GM19452 (cell line): ENCODE measurements around the gene CRISP3.
"Not testable (repeated sequence)": the region's sequence is repeated elsewhere in the genome, so short reads cannot be mapped to it uniquely, and the experiment has no call there.

Source experiments
- ATAC-seq: cut with Tn5 transposase; IDR thresholded peaks from one replicate; pipeline ENCODE4 v1.9.1; 2021; ENCODE audit not compliant: unreplicated experiment

Gene CRISP3

DNA sequence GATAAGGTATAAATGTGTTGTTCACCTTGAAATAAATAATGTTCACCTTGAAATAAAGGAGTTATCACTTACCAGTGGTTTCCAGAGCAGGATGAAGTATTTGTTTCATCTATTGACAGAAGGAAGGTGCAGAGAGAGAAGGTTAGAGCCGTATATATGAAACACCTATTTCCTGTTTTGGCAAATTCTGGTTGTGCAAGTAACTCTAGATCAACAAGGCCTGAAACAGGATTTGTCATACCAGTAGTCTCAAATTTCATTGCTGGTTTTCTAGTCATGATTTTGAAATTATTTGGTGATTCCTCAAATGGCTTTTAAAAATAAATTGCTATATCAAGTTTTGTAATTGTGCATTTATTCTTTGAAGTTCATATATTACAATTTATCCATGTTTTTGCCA, at the start of gene CRISP3:
CRISP3 (minus strand) TSS at position 130 of the 400 bp plus-strand sequence; CDS start at position 109, 21 bp downstream.
- no peak for ATAC-seq

DNA sequence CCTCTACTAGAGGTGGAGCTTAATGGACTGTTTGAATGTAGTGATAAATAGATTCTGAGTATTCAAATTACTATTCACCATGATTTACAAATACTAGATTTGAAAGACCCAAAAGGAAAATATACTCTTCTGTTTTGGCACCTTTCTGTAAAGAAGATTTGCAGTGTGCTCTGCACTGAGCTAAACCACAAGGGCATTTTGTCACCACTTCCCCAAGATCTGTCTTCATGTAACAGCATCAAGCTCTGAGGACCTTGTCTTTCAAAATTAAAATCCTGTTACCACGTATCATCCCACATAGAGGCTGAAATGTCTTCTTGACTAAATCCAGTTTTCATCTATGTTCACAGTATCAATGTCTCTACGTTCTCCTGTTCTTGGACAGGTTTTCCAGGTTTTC, 46.2 kb upstream of the CRISP3 start:
- no peak for ATAC-seq

GRCh38 chr6:49787176-49787575, 43.0 kb upstream of the CRISP3 start, which contains the start of gene PGK2:
Gene PGK2 (minus strand): TSS chr6:49787285. CDS start chr6:49787187, 98 bp downstream.
- ATAC-seq = no peak

DNA sequence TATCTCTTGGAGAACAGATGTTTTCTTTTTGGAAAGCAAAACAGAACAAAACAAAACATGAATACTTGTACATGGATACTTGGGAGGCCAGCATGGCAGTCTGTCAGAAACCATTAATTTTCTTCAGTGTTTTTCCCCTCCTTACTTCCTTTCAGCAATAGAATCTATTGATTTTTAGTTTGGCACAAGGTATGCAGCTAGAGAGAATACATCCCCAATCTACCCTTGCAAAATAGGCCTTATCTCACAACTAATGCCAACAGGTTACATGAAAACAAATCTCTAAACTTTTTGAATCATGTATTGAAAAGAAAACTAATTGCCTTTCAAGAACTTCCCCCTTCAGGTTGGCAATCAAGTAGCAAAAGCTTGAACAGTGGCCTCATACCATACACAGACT, 40.1 kb upstream of the CRISP3 start:
- no peak for ATAC-seq

GRCh38 chr6:49782725-49783124, 38.5 kb upstream of the CRISP3 start:
- ATAC-seq = no peak

DNA sequence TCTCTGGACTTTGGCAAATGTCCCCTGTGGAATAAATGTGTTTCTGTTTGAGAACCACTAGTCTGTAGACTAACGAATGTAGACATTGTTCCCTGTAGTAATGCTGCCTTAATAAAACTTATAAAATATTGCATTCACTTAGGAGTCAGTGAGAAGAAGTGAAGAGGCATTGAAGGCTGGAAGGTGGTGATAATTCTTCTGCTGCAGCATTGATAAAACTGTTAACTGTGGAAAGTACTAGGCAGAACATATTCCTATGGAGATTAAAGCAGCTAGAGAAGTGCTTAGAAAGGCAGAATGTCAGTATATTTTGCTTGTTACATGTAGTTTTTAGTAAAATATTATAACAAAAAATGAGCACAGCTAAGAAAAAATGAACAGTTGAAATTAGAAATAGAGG, 38.1 kb upstream of the CRISP3 start:
- ATAC-seq = no peak

DNA sequence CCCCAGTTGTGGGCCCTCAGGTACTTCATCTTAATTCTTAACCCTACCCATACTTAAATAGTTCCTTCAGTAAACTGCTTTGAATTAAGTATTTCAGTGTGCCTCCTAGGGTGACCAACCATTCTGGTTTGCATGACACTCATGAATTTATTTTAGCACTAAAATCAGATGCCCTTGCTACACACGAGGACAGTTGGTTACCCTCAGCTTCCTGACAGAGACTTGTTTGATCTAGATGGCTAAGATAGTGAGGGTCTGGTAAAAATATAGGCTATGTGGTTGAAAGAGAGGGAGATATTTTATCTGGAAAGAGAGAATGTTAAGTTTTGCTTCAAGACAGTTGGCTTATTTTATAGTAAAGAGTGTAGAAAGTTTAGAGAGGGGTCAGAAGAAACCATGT, 32.3 kb upstream of the CRISP3 start:
- ATAC-seq = no peak

- ATAC-seq = no peak
Observed at GRCh38 chr6:49775043-49775442, 30.9 kb upstream of the CRISP3 start.

DNA sequence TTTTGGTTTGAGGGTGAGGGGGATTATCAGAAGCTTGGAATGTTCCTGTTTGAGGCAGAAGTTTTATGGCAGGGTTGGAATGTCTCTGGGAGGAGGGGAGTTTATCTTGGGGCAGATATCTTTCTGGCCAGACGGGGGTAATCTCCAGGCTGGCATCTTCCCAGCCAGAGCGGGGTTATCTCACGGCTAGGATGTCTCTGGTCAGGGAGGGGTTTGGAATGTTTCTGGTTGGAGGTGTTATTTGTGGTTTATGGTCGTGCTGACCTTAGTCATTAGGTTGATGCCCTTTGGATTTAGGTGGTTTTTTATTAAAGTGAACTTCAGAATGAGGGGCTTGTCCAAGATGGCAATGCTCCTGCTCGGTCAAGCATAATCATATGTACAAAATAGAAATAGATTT, 28.1 kb upstream of the CRISP3 start:
- no peak for ATAC-seq

- ATAC-seq = no peak
Observed at GRCh38 chr6:49766762-49767161, 22.6 kb upstream of the CRISP3 start.

GRCh38 chr6:49764571-49765236, 20.5 kb upstream of the CRISP3 start:
- ATAC-seq = no peak

DNA sequence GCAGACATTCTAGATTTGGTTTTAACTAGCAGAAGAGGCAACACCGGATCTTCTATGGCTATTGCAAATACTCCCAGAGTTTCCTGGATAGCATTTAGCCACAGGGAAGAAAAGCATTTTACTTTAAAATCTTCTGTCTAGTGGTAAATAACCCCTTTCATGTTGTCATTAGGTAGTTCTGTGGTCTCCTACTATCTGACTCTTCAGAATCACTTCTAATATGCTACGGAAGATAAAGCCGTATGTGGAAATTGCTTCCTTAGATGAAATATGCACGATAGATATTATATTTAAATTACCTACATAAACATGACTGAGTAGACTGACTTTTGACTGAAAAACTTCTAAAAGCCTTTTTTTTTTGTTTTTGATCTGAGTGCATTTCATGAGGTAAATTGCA, 759 bp downstream of the CRISP3 start:
- no peak for ATAC-seq

GRCh38 chr6:49739423-49739822, 4.8 kb downstream of the CRISP3 start:
- ATAC-seq = no peak

GRCh38 chr6:49736017-49736508, 8.1 kb downstream of the CRISP3 start:
- ATAC-seq = no peak

- ATAC-seq = no peak
Observed at GRCh38 chr6:49733680-49734079, 10.5 kb downstream of the CRISP3 start.

- ATAC-seq = no peak
Observed at GRCh38 chr6:49732781-49733180, 11.4 kb downstream of the CRISP3 start.

- ATAC-seq = no peak
Observed at GRCh38 chr6:49730251-49730650, 13.9 kb downstream of the CRISP3 start.

DNA sequence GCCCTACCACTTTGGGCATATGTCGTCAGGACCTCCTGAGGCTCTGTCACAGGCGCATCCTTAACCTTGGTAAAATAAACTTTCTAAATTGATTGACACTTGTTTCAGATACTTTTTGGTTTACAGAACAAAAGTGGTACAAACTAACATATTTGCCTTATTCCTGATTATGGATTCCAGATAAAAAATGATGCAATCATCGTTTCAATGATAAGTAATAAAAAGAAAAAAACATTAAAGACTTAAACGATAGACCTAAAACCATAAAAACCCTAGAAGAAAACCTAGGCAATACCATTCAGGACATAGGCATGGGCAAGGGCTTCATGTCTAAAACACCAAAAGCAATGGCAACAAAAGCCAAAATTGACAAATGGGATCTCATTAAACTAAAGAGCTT, 20.3 kb downstream of the CRISP3 start:
- not testable (repeated sequence) for ATAC-seq

- ATAC-seq = no peak
Observed at GRCh38 chr6:49721297-49721696, 22.9 kb downstream of the CRISP3 start.

GRCh38 chr6:49720372-49720771, 23.8 kb downstream of the CRISP3 start:
- ATAC-seq = no peak

DNA sequence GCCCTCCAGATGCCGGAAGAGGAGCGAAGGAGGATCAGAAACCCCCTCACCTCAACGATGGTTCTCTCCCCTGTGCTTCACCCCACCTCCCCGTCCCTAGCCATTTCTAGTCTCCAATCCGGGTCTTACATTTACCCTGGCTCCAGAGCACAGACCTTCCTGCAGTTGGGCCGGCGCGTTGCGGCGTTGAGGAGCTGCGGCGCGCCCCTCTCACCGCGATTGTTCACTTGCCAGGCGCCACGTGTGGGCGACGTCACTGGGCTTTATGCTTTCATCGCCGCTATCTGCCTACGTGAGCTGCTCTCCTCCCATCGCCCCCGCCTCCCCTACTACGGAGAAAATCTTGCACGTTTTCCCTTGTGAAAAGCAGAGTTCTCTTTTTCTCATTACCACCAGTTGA, 30.8 kb downstream of the CRISP3 start, which contains the start of gene CRISP2:
CRISP2 (minus strand) TSS at position 198 of the 400 bp plus-strand sequence. CDS start 4,347 bp downstream, outside the sequence.
- no peak for ATAC-seq

DNA sequence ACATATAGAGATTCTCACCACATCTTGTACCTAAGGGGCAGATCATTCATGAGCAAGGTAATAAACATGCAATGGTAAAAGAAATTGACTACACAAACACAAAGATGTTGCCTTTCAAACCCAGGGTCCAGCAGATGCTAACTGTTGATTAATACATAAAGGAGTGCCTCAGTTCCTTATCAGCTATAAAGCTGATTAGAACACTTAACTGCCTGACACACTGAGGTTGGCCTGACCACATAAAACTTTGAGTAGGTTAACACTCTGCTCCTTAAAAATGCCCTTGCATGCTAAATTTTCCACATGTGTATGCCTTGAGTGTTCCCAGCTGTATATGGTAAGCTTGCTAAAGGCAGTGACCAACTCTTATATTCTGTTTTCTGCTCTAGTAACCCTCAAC, 45.7 kb downstream of the CRISP3 start:
- no peak for ATAC-seq

GRCh38 chr6:49693512-49693911, 50.7 kb downstream of the CRISP3 start:
- no peak for ATAC-seq
